PC-3 (cell line): Measurements from ENCODE around the gene ASAP3. TPM values are rescaled to one million over a fixed set of nuclear protein-coding genes. Genes with fewer than 3 reads are reported as not detected.

Source experiments
- ATAC-seq: fragments of 200-7000 bp; cut with Tn5 transposase; 2 replicates; pipeline ENCODE4 v1.9.1; 2020; ENCODE audit warnings: mild to moderate bottlenecking, moderate library complexity
- BruUV-seq: library from RNA; stranded (reverse); fragments of 400-500 nt; replicated peaks from 2 replicates; lab custom pipeline; 2021; lab: Mats Ljungman, UMichigan
- CTCF ChIA-PET: fragments of 300-600 bp; sonication (Branson Sonifier 250); formaldehyde crosslinking; loops from one replicate; lab custom pipeline; 2022; ENCODE audit warnings: antibody characterized with exemption; lab: Charles Lee
- POLR2A ChIA-PET: fragments of 300-600 bp; sonication (Branson Sonifier 250); formaldehyde crosslinking; loops from one replicate; lab custom pipeline; 2022; ENCODE audit warnings: antibody characterized with exemption; ENCODE audit not compliant: unreplicated experiment; lab: Charles Lee
- DNase-seq: peaks from one replicate; pipeline ENCODE4 v3.0.0-alpha.2; 2015
- H2AFZ ChIP-seq: fragments of 300-600 bp; sonication (generic); 2 replicates; pipeline ENCODE4 v1.6.0; 2016; ENCODE audit warnings: antibody characterized with exemption, low read length
- H3F3A ChIP-seq: fragments of 300-600 bp; sonication (generic); one replicate; pipeline ENCODE4 v1.6.0; 2017; ENCODE audit warnings: antibody characterized with exemption, low read length, control low read depth, mild to moderate bottlenecking; ENCODE audit not compliant: unreplicated experiment
- H3K27ac ChIP-seq: fragments of 300-600 bp; sonication (generic); 2 replicates; pipeline ENCODE4 v1.5.1; 2016; ENCODE audit warnings: mild to moderate bottlenecking, low read length
- H3K27me3 ChIP-seq: fragments of 300-600 bp; sonication (generic); 2 replicates; pipeline ENCODE4 v1.6.1; 2016; ENCODE audit warnings: low read length, mixed read lengths
- H3K36me3 ChIP-seq: fragments of 300-600 bp; sonication (generic); 2 replicates; pipeline ENCODE4 v1.6.1; 2016; ENCODE audit warnings: low read depth, mixed run types, low read length, mixed read lengths
- H3K4me1 ChIP-seq: fragments of 300-600 bp; sonication (generic); 2 replicates; pipeline ENCODE4 v1.5.1; 2016; ENCODE audit warnings: low read length; ENCODE audit not compliant: insufficient read depth
- H3K4me2 ChIP-seq: fragments of 300-600 bp; sonication (generic); 2 replicates; pipeline ENCODE4 v1.6.0; 2016; ENCODE audit warnings: low read length
- H3K4me3 ChIP-seq: fragments of 300-600 bp; sonication (generic); 2 replicates; pipeline ENCODE4 v1.5.1; 2016; ENCODE audit warnings: mild to moderate bottlenecking, low read length, mixed read lengths
- H3K79me2 ChIP-seq: fragments of 300-600 bp; sonication (generic); 2 replicates; pipeline ENCODE4 v1.6.1; 2017; ENCODE audit warnings: low read length, mixed read lengths
- H3K9ac ChIP-seq: fragments of 300-600 bp; sonication (generic); 2 replicates; pipeline ENCODE4 v1.6.0; 2016; ENCODE audit warnings: mild to moderate bottlenecking, low read length
- H3K9me2 ChIP-seq: fragments of 300-600 bp; sonication (generic); replicated peaks from 2 replicates; pipeline ENCODE4 v1.6.1; 2016; ENCODE audit warnings: mixed run types, low read length, mixed read lengths
- H3K9me3 ChIP-seq: fragments of 300-600 bp; sonication (generic); 2 replicates; pipeline ENCODE4 v1.6.1; 2016; ENCODE audit warnings: low read length, mixed read lengths
- H4K20me1 ChIP-seq: fragments of 300-600 bp; sonication (generic); 2 replicates; pipeline ENCODE4 v1.6.1; 2016; ENCODE audit warnings: low read length, mixed read lengths
- CTCF ChIP-seq: fragments of 300-600 bp; sonication (generic); conservative IDR thresholded peaks from 2 replicates; pipeline ENCODE4 v1.5.1; 2017; ENCODE audit warnings: antibody characterized with exemption, low read depth, mild to moderate bottlenecking, low read length
- EZH2 ChIP-seq: fragments of 300-600 bp; sonication (generic); IDR thresholded peaks from one replicate; pipeline ENCODE4 v1.6.1; 2017; ENCODE audit warnings: antibody characterized with exemption, mild to moderate bottlenecking, low read length; ENCODE audit not compliant: unreplicated experiment
- EZH2phosphoT487 ChIP-seq: fragments of 300-600 bp; sonication (generic); IDR thresholded peaks from 2 replicates; pipeline ENCODE4 v1.6.1; 2018; ENCODE audit warnings: mild to moderate bottlenecking, antibody characterized with exemption, low read length, borderline replicate concordance
- intact Hi-C: fragments of 100-400 bp; cut with micrococcal nuclease; formaldehyde crosslinking; loops from 2 replicates; pipeline ENCODE4 v1.9.0; 2023
- total RNA-seq: library from RNA; depleted of rRNA; stranded (reverse); fragments of >200 nt; gene quantifications from 2 replicates; pipeline ENCODE4 v1.2.3, GENCODE V29; 2014

ASAP3 gene
- total RNA-seq, 1 experiment from 2014 or later: 12.8 TPM

- H3K79me2 ChIP-seq: no peaks in the 10 kb centered on the region
- ChIA-PET CTCF (no interaction called here), POLR2A (no interaction called here)
- H3K36me3 ChIP-seq: no peaks in the 10 kb centered on the region
- no peak overlapping the region for H2AFZ ChIP-seq
- TF ChIP-seq CTCF (no peak), EZH2phosphoT487 (no peak), EZH2 (no peak)
- H3F3A ChIP-seq: no peaks in the 10 kb centered on the region
- ATAC-seq (no peak), DNase-seq (no peak)
- H3K9ac ChIP-seq: no peak overlapping the region
- no peak overlapping the region for H3K4me3 ChIP-seq
- H3K27ac ChIP-seq: no peak overlapping the region
- H3K9me2 ChIP-seq: no peaks in the 10 kb centered on the region
- H3K4me2 ChIP-seq: no peak overlapping the region
- intact Hi-C loops: no loop called here
- peaks cover 16% of the 10 kb centered on the region for H3K4me1 ChIP-seq
- no peaks in the 10 kb centered on the region for H4K20me1 ChIP-seq
- no peaks in the 10 kb centered on the region for H3K27me3 ChIP-seq
- BruUV-seq: no TSS peak
- no peaks in the 10 kb centered on the region for H3K9me3 ChIP-seq
These were observed 13.5 kb downstream of the ASAP3 start for GRCh38 chr1:23470282-23471070.

GRCh38 chr1:23469372-23469982 lies 14.5 kb downstream of the ASAP3 start:
- no TSS peak for BruUV-seq
- TF ChIP-seq EZH2 (no peak), EZH2phosphoT487 (no peak), CTCF (no peak)
- CTCF ChIA-PET: no interaction called here
- intact Hi-C loops: no loop called here
- H3K27ac ChIP-seq: no peak overlapping the region
- POLR2A ChIA-PET: no interaction called here
- no peak overlapping the region for H2AFZ ChIP-seq
- no peak for ATAC-seq
- H3K9me3 ChIP-seq: no peaks in the 10 kb centered on the region
- H3K27me3 ChIP-seq: no peaks in the 10 kb centered on the region
- no peaks in the 10 kb centered on the region for H4K20me1 ChIP-seq
- no peak for DNase-seq
- no peaks in the 10 kb centered on the region for H3K9me2 ChIP-seq
- no peak overlapping the region for H3K4me3 ChIP-seq
- peaks cover 7% of the 10 kb centered on the region; the same call in 1 of the 2 replicates for H3K4me1 ChIP-seq
- no peaks in the 10 kb centered on the region for H3K36me3 ChIP-seq
- H3K9ac ChIP-seq: no peak overlapping the region
- no peaks in the 10 kb centered on the region for H3K79me2 ChIP-seq
- H3F3A ChIP-seq: no peaks in the 10 kb centered on the region
- H3K4me2 ChIP-seq: no peak overlapping the region

GRCh38 chr1:23466423-23466989 lies 17.5 kb downstream of the ASAP3 start:
- no peak overlapping the region for H3K4me3 ChIP-seq
- H4K20me1 ChIP-seq: no peaks in the 10 kb centered on the region
- H3K27me3 ChIP-seq: no peaks in the 10 kb centered on the region
- ATAC-seq (no peak), DNase-seq (no peak)
- intact Hi-C loops: no loop called here
- H3K36me3 ChIP-seq: no peaks in the 10 kb centered on the region
- no peak overlapping the region for H2AFZ ChIP-seq
- no peak overlapping the region for H3K9ac ChIP-seq
- no peaks in the 10 kb centered on the region for H3K9me2 ChIP-seq
- ChIA-PET POLR2A (no interaction called here), CTCF (no interaction called here)
- no peaks in the 10 kb centered on the region for H3K4me1 ChIP-seq
- no peaks in the 10 kb centered on the region for H3K9me3 ChIP-seq
- no peaks in the 10 kb centered on the region for H3K79me2 ChIP-seq
- TF ChIP-seq EZH2phosphoT487 (no peak), CTCF (no peak), EZH2 (no peak)
- no peak overlapping the region for H3K27ac ChIP-seq
- H3F3A ChIP-seq: no peaks in the 10 kb centered on the region
- H3K4me2 ChIP-seq: no peak overlapping the region
- no TSS peak for BruUV-seq
